ENCODE results near the gene TMOD2.
"Not testable (repeated sequence)": the region's sequence is repeated elsewhere in the genome, so short reads cannot be mapped to it uniquely, and the experiment has no call there.

TMOD2 gene

DNA sequence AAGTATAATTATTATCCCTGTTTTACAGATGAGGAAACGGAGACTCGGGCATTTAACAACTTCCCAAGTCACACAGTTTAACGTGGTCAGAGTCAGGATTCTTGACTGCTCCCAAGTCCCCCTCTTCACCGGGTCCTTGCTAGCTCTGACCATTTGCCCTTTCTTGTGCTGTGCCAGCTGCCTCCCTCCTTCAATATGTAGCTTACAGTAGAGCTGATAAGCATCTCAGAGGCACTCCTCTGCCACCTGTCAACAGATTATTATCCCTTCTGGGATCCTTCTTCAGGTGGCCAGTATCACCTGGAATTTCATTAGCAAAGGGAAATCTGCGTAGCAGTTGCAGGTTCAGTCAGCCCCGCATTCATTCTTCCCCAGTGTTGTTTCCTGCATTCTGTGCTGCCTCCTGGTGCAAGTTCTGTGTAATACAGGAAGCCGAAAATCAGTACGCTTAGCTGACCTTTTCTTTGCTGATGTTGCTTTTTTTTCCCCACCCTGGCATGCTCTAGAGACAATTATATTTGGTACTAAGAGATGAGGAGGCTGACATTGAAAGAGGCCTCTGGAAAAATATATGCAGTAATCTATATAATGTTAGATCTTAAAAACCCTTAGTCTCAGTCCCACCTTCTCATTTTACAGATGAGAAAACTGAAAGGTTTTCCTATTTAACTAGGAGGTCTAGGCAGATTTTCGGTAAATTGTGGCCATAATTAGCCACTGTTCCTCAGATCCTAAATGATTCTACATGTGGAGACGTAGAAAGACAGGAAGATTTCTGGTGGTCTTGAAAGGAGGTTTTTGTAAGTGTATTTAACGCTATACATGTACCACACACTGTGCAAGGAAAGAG, 24.8 kb downstream of the TMOD2 start:
- Mint-ChIP-seq H3K27ac (no peak overlapping the region), H3K4me1 (ENCODE audit: low read depth) (peaks cover 6% of the 10 kb centered on the region), H3K27me3 (ENCODE audit: low read depth) (no peaks in the 10 kb centered on the region), H3K4me3 (no peak overlapping the region), H3K36me3 (ENCODE audit: low read depth) (peaks cover 12% of the 10 kb centered on the region), H3K9me3 (no peaks in the 10 kb centered on the region)

DNA sequence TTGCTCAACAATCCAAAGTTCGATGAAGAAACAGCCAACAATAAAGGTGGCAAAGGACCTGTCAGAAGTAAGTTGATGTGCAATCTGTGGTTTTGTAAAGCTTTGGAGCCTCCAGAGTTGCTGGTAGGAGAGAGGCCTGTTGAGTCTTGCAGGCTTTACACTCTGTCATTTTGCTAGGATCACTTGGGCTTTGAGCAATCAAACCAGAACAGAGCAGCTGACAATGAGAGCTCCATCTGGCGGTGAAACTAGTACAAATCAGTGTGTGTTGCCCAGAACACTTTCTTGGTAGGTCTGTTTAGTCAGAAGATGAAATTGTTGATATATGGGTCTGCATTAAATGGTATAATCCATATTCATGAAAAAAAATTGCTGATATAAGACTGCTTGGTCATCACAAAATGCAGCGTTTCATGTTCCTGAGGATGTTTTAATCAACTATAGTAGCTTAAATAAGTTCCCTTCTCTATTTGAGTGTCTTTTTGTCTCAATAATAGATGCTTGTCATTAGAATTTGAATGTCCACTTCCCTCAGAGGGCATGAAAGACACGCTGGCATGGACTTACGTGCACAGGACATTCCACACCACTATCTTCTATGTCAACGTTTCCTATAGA, 25.7 kb downstream of the TMOD2 start:
- H3K27ac Mint-ChIP-seq: no peak overlapping the region
- no peaks in the 10 kb centered on the region for H3K27me3 Mint-ChIP-seq (ENCODE audit: low read depth)
- no peak overlapping the region for H3K4me3 Mint-ChIP-seq
- no peaks in the 10 kb centered on the region for H3K9me3 Mint-ChIP-seq
- H3K36me3 Mint-ChIP-seq (ENCODE audit: low read depth): peaks cover 18% of the 10 kb centered on the region
- H3K4me1 Mint-ChIP-seq (ENCODE audit: low read depth): peaks cover 6% of the 10 kb centered on the region

DNA sequence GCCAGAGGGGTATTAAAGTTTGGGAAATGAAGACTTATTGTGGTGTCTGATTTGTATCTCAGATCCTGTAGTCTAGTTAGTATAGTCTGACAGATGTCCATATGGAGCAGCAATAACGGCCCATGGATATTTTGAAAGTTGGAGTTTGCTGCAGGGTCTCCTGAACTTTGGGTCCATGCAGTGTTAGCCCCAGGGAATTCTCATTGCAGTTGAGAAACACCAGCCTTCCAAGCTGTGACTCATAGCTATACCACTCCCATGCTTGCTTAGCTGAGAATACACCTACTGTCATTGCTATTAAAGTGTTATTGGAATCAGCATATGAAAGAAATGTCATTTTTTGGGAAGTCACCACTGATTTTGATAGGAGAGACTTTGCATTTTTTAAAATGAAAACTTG, 29.2 kb downstream of the TMOD2 start:
- H3K36me3 Mint-ChIP-seq (ENCODE audit: low read depth): peaks cover 16% of the 10 kb centered on the region
- H3K4me3 Mint-ChIP-seq: no peak overlapping the region
- peaks cover 6% of the 10 kb centered on the region for H3K4me1 Mint-ChIP-seq (ENCODE audit: low read depth)
- H3K9me3 Mint-ChIP-seq: no peaks in the 10 kb centered on the region
- H3K27ac Mint-ChIP-seq: no peak overlapping the region
- H3K27me3 Mint-ChIP-seq (ENCODE audit: low read depth): no peaks in the 10 kb centered on the region

DNA sequence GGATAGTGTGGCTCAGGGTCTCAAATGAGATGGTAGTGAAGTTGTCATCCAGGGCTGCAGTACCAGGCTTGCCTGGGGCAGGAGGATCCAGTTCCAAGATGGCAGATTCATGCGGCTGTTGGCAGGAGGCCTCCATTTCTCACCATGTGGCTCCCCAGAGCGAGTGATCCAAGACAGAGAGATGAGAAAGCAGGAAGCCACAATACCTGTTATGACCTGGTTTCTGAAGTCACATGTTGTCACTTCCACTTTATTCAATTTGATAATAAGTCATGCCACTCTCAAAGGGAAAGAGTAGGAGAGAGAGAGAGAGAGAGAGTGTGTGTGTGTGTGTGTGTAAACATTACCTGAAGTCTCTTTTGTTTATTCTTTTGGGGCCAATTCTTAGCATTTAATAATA, 30.1 kb downstream of the TMOD2 start:
- peaks cover 2% of the 10 kb centered on the region for H3K4me1 Mint-ChIP-seq (ENCODE audit: low read depth)
- no peak overlapping the region for H3K4me3 Mint-ChIP-seq
- peaks cover 14% of the 10 kb centered on the region for H3K36me3 Mint-ChIP-seq (ENCODE audit: low read depth)
- H3K27me3 Mint-ChIP-seq (ENCODE audit: low read depth): no peaks in the 10 kb centered on the region
- no peaks in the 10 kb centered on the region for H3K9me3 Mint-ChIP-seq
- H3K27ac Mint-ChIP-seq: no peak overlapping the region

DNA sequence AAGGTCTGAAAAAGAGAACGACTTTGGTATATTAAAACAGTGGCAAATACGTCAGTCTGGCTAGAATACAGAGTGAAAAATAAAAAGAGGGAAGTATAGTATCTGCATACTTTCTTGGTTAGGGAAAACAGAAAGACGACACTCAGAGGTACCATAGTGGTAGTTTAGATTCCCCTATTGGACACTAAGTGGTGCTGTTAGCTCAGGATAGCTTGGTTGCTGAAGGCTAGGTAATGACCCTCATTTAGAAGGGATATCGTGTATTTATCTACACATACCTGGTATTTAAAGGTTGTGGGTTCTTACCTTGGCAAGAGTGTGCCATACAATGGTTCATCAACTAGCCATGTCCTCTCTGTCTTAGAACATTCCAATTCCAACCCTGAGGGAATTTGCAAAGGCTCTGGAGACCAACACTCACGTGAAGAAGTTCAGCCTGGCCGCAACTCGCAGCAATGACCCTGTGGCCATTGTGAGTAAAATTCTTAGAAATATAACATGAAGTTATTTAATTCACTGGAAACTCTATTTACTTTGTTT, 31.0 kb downstream of the TMOD2 start:
- H3K27ac Mint-ChIP-seq: no peak overlapping the region
- H3K4me3 Mint-ChIP-seq: no peak overlapping the region
- H3K9me3 Mint-ChIP-seq: no peaks in the 10 kb centered on the region
- H3K4me1 Mint-ChIP-seq (ENCODE audit: low read depth): no peaks in the 10 kb centered on the region
- H3K36me3 Mint-ChIP-seq (ENCODE audit: low read depth): peaks cover 17% of the 10 kb centered on the region
- H3K27me3 Mint-ChIP-seq (ENCODE audit: low read depth): no peaks in the 10 kb centered on the region

DNA sequence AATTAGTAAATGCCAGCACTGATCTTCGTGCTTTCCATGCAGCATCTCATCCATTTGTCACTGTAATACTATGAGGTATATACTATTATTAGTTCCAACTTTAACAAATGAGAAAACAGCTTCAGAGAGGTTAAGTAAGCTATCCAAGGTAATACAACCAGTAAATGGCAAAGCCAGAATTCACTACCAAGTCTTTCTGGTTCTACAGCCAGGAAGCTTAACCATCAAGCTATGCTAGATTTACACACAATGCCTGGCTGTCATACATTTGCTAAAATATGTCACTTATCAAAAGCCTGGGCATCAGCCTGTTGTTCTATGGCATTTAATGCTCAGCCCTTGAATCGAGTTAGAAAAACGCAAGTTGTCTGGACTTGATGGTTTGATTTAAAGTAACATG, 32.6 kb downstream of the TMOD2 start:
- Mint-ChIP-seq H3K4me1 (ENCODE audit: low read depth) (no peaks in the 10 kb centered on the region), H3K27ac (no peak overlapping the region), H3K36me3 (ENCODE audit: low read depth) (peaks cover 21% of the 10 kb centered on the region), H3K27me3 (ENCODE audit: low read depth) (no peaks in the 10 kb centered on the region), H3K9me3 (no peaks in the 10 kb centered on the region), H3K4me3 (no peak overlapping the region)

DNA sequence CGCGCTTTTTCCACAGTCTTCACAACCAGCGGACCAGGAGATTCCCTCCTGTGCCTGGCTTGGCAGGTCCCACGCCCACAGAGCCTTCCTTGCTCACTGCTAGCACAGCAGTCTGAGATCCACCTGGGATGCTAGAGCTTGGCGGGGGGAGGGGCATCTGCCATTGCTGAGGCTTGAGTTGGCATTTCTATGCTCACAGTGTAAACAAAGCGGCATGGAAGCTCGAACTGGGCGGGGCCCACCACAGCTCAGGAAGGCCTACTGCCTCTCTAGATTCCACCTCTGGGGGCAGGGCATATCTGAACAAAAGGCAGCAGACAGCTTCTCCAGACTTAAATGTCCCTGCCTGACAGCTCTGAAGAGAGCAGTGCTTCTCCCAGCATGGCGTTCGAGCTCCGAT, 35.7 kb downstream of the TMOD2 start:
- not testable (repeated sequence) for H3K27ac Mint-ChIP-seq; H3K9me3 Mint-ChIP-seq; H3K27me3 Mint-ChIP-seq (ENCODE audit: low read depth); H3K4me1 Mint-ChIP-seq (ENCODE audit: low read depth); H3K4me3 Mint-ChIP-seq
- H3K36me3 Mint-ChIP-seq (ENCODE audit: low read depth): peaks cover 15% of the 10 kb centered on the region

DNA sequence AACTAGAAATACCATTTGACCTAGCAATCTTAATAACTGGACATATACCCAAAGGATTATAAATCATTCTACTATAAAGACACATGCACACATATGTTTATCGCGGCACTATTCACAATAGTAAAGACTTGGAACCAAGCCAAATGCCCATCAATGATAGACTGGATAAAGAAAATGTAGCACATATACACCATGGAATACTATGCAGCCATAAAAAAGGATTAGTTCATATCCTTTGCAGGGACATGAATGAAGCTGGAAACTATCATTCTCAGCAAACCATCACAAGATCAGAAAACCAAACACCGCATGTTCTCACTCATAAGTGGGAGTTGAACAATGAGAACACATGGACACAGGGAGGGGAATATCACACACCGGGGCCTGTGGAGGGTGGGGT, 41.1 kb downstream of the TMOD2 start:
- H3K36me3 Mint-ChIP-seq (ENCODE audit: low read depth); H3K4me3 Mint-ChIP-seq; H3K27ac Mint-ChIP-seq; H3K4me1 Mint-ChIP-seq (ENCODE audit: low read depth); H3K27me3 Mint-ChIP-seq (ENCODE audit: low read depth): not testable (repeated sequence)
- H3K9me3 Mint-ChIP-seq: peaks cover 12% of the 10 kb centered on the region

DNA sequence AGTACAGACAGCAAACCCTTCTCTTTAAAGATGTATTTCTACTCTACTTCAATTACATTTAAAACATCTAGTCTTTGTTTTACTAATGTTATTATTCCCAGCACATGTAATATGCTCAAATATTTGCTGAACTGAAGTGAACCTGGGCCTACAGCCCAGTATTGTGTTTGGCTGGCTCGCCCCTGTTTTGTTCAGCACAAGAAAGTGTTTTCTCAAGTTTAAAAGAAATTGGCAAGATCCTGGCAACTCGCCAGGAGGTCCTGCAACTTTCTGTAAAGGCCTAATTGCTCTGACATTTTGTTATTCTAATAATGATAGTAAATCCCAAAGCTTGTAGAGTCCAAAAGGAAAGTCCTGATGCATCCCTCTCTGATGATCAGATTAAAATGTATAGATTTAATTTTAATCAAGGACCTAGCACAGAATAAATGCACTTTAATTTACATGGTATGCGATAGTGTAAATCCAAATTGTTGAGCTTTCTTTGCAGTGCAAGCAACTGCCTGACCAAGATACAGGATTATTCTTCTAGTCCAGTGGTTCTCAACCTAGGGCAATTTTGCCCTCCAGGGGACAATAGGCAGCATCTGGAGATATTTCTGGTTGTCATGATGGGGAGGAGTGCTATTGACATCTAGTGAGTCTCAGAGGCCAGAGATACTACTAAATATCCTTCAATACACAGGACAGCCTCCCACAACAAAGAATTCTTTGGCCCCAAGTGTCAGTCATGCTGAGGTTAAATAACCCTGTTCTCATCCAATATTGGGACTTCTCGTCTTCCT, 42.3 kb downstream of the TMOD2 start:
- Mint-ChIP-seq H3K4me3 (no peak overlapping the region), H3K9me3 (peaks cover 12% of the 10 kb centered on the region), H3K27ac (no peak overlapping the region), H3K27me3 (ENCODE audit: low read depth) (no peaks in the 10 kb centered on the region), H3K36me3 (ENCODE audit: low read depth) (peaks cover 6% of the 10 kb centered on the region), H3K4me1 (ENCODE audit: low read depth) (peaks cover 8% of the 10 kb centered on the region)

DNA sequence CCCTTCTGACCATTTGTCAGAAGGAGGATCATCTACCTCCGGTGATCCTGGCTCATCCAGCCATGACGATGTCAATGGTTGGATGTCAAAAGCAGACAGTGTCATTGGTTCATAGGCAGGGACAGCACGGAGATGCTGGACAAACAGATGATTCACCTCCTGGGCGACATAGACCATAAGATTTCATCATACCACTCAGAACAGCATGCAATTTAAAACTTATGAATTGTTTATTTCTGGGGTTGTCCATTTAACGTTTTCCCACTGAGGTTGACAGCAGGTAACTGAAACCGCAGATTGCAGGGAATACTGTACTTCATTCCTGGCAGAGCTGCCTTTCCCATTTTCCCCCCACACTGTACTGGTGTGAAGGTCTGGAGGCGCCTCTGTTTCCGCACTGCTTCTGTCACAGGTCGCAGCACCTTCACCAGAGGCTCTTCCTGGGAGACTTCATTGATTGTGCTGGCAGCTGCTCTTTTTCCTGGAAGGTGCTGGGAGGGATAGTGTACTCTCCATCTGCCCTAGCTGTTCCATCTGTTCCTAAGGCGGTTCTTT, 45.5 kb downstream of the TMOD2 start:
- H3K9me3 Mint-ChIP-seq: peaks cover 7% of the 10 kb centered on the region
- peaks cover 8% of the 10 kb centered on the region for H3K36me3 Mint-ChIP-seq (ENCODE audit: low read depth)
- no peaks in the 10 kb centered on the region for H3K27me3 Mint-ChIP-seq (ENCODE audit: low read depth)
- H3K27ac Mint-ChIP-seq: no peak overlapping the region
- no peak overlapping the region for H3K4me3 Mint-ChIP-seq
- H3K4me1 Mint-ChIP-seq (ENCODE audit: low read depth): peaks cover 12% of the 10 kb centered on the region

DNA sequence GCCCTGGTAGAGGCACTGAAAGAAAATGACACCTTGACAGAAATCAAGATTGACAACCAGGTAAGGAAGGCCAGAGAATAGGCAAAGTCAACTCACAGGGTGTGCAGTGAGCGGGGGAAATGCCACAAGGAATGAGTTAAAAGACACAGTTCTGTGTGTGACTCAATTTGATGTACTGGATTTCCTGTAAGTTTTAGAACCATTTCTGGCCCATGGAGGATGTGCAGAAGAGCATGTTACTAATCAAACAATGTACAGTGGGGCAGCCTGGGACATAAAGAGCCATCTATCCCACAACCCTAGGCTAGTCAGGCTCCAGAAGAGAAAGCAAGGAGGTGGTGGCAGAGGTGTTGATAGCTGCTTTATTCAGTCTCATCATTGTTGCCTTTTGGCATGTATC, 46.9 kb downstream of the TMOD2 start:
- Mint-ChIP-seq H3K4me3 (no peak overlapping the region), H3K27me3 (ENCODE audit: low read depth) (no peaks in the 10 kb centered on the region), H3K9me3 (no peaks in the 10 kb centered on the region), H3K36me3 (ENCODE audit: low read depth) (peaks cover 6% of the 10 kb centered on the region), H3K27ac (no peak overlapping the region), H3K4me1 (ENCODE audit: low read depth) (peaks cover 12% of the 10 kb centered on the region)

DNA sequence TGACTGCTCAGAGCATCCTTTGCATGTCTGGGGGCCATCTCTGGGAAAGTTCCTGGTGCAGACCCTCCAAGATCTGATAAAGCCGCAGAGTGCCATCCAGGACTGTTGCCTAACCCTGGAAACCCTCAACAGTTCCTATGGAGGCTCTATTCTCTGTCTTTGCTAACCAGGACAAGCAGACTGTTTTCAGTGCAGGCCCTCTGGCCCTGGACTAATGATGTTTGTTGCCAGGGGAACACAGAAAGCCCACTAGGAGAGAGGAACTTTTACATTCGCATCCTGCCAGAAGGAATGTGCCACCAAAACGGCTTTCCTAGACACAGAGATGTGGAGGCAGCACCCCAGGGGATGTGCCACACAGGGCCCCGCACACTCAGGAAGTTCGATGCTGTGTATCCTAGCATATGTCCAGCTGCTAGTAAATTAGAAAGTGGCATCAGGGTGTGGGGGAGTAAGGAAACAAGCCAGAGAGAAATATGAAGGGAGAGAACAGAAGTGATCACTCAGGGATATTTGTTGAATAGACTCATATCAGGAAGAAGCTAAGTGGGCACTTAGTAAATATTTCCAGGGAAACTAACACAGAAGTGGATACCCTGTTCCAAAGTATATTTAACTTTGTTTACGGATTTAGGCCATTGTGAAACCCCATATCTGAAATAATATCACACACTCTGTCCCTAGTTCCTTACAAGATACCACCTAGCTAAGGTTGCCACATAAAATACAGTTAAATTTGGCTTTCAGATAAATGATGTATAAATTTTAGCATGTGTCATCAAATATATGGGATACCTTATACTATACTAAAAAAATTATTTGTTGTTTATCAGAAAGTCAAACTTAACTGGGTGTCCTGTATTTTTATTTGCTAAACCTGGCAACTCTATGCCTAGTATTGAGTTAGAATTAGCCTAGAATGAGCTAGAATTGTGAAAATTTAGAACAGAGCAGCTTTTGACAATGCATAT, 48.2 kb downstream of the TMOD2 start:
- no peaks in the 10 kb centered on the region for H3K9me3 Mint-ChIP-seq
- H3K27ac Mint-ChIP-seq: no peak overlapping the region
- H3K27me3 Mint-ChIP-seq (ENCODE audit: low read depth): no peaks in the 10 kb centered on the region
- H3K36me3 Mint-ChIP-seq (ENCODE audit: low read depth): peaks cover 6% of the 10 kb centered on the region
- H3K4me3 Mint-ChIP-seq: no peak overlapping the region
- peaks cover 12% of the 10 kb centered on the region for H3K4me1 Mint-ChIP-seq (ENCODE audit: low read depth)

DNA sequence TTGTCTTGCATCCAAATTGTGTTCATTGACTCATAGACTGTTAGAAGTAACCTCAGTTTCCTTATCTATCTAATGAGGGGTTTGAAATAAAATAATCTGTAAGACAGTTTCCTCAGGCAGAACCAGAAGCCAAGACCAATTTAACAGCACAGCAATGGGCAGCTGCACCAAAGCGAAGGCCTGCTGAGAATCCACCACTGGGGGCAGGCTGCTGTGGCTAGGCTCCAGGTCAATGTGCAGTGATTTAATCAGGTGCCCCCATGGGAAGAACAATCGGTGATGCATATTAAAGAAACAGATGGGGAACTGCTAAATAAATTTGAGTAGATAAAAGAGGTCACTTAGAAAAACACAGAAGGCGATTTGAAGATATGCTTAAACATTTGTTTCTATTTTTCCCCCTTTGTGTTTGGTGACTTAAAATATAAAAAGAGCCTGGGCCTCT, 50.0 kb downstream of the TMOD2 start:
- peaks cover 6% of the 10 kb centered on the region for H3K36me3 Mint-ChIP-seq (ENCODE audit: low read depth)
- peaks cover 13% of the 10 kb centered on the region for H3K4me1 Mint-ChIP-seq (ENCODE audit: low read depth)
- no peaks in the 10 kb centered on the region for H3K27me3 Mint-ChIP-seq (ENCODE audit: low read depth)
- no peak overlapping the region for H3K27ac Mint-ChIP-seq
- H3K4me3 Mint-ChIP-seq: no peak overlapping the region
- H3K9me3 Mint-ChIP-seq: no peaks in the 10 kb centered on the region

All from T-helper 1 cell treated with Interleukin-12 subunit alpha and Interleukin-12 subunit beta and Interleukin-4 antibody, amounts not matched to agents 30 μg/mL and 1 μg/mL, for 36 hours (primary cell).